Thyroid gland (tissue), 4 donors: ENCODE data around the gene BICD1.

ENCODE experiments used
- CTCF ChIP-seq, 6 experiments: fragments of 200-600 bp in 3 of 6; fragments of 450-650 bp in 3 of 6; sonication (generic) in 3 of 6; IDR thresholded peaks; one replicate each; pipeline ENCODE4 v1.5.1; 2016 to 2019; ENCODE audit warnings: antibody characterized with exemption in 6 of 6, mild to moderate bottlenecking in 2 of 6, inconsistent platforms in 1 of 6, moderate library complexity in 1 of 6
- POLR2A ChIP-seq, 2 donors: fragments of 450-650 bp; IDR thresholded peaks; one replicate each; pipeline ENCODE4 v1.6.1; 2017; ENCODE audit warnings: antibody characterized with exemption in 2 of 2, mild to moderate bottlenecking in 2 of 2, moderate library complexity in 1 of 2

- TF ChIP-seq POLR2A (IDR thresholded peaks at IDR 0.05) (no peak), CTCF (IDR thresholded peaks at IDR 0.05) (no peak)
Observed at GRCh38 chr12:32402170-32402569, 295.5 kb downstream of the BICD1 start.
